Endothelial cell of umbilical vein (primary cell): ENCODE data around the gene SLC35F3. TPM values are rescaled to one million over a fixed set of nuclear protein-coding genes. Genes with fewer than 3 reads are reported as not detected.

Experiments
- BruUV-seq: library from RNA; stranded (reverse); fragments of 400-500 nt; replicated peaks from 2 replicates; lab custom pipeline; 2021; lab: Mats Ljungman, UMichigan
- CTCF ChIA-PET: fragments of 300-600, 350-600 bp; sonication (Branson Sonifier 250); formaldehyde crosslinking; loops from one replicate; lab custom pipeline; 2021; ENCODE audit warnings: antibody characterized with exemption, inconsistent platforms; lab: Charles Lee
- POLR2A ChIA-PET: fragments of 300-600, 350-600 bp; sonication (Branson Sonifier 250); formaldehyde crosslinking; loops from one replicate; lab custom pipeline; 2021; ENCODE audit warnings: antibody characterized with exemption, inconsistent platforms; lab: Charles Lee
- DNase-seq: peaks from one replicate; pipeline ENCODE4 v3.0.0-alpha.2; 2011; ENCODE audit warnings: low read depth, low spot score
- FAIRE-seq: peaks from 2 replicates; lab custom pipeline; 2011; peaks lifted over from hg19 to GRCh38; lab: Jason Lieb, UNC
- H2AFZ ChIP-seq: 2 replicates; pipeline ENCODE4 v1.6.0; 2012; ENCODE audit warnings: low read depth, low read length, control low read depth, inconsistent platforms
- H3K27ac ChIP-seq: 2 replicates; pipeline ENCODE4 v1.5.1; 2011; ENCODE audit warnings: low read depth, mild to moderate bottlenecking, control low read depth, low read length, moderate library complexity; ENCODE audit not compliant: insufficient read depth
- H3K27me3 ChIP-seq, 2 experiments: 2 replicates each; pipeline versions ENCODE4 v1.6.0 to v1.6.1; 2011; ENCODE audit warnings: low read length in 2 of 2, mixed read lengths in 1 of 2; ENCODE audit not compliant: control insufficient read depth in 2 of 2, insufficient read depth in 2 of 2
- H3K36me3 ChIP-seq, 2 experiments: 2 replicates in 1 of 2; 3 replicates in 1 of 2; pipeline ENCODE4 v1.5.1; 2011; ENCODE audit warnings: low read length in 2 of 2, mild to moderate bottlenecking in 1 of 2, moderate library complexity in 1 of 2; ENCODE audit not compliant: control insufficient read depth in 2 of 2, insufficient read depth in 2 of 2; ENCODE audit errors: extremely low read depth in 1 of 2
- H3K4me1 ChIP-seq: 3 replicates; pipeline ENCODE4 v1.5.1; 2011; ENCODE audit warnings: mild to moderate bottlenecking, low read length; ENCODE audit not compliant: control insufficient read depth, insufficient read depth; ENCODE audit errors: extremely low read depth
- H3K4me2 ChIP-seq: 2 replicates; pipeline ENCODE4 v1.6.1; 2011; ENCODE audit warnings: low read length, control low read depth, mixed read lengths; ENCODE audit not compliant: insufficient read depth
- H3K4me3 ChIP-seq, 3 experiments: fragments of 200-600 bp in 1 of 3; sonication (generic), shearing (Covaris generic) in 1 of 3; replicated peaks in 1 of 3; 2 replicates each; pipeline ENCODE4 v1.5.1; 2011 to 2016; ENCODE audit warnings: control low read depth in 3 of 3, low read length in 3 of 3, mild to moderate bottlenecking in 2 of 3, inconsistent platforms in 1 of 3, low read depth in 1 of 3, moderate library complexity in 1 of 3; ENCODE audit not compliant: insufficient read depth in 1 of 3
- H3K79me2 ChIP-seq: 2 replicates; pipeline ENCODE4 v1.6.0; 2012; ENCODE audit warnings: low read length, inconsistent platforms; ENCODE audit not compliant: control insufficient read depth, insufficient read depth
- H3K9ac ChIP-seq: replicated peaks from 2 replicates; pipeline ENCODE3; 2011; ENCODE audit warnings: low read length, control low read depth; ENCODE audit not compliant: insufficient read depth; ENCODE audit errors: extremely low read depth
- H3K9me1 ChIP-seq: replicated peaks from 3 replicates; pipeline ENCODE4 v1.6.0; 2011; ENCODE audit warnings: mild to moderate bottlenecking, low read length; ENCODE audit not compliant: control insufficient read depth, insufficient read depth; ENCODE audit errors: extremely low read depth
- H3K9me3 ChIP-seq: replicated peaks from 2 replicates; pipeline ENCODE4 v1.5.1; 2012; ENCODE audit warnings: low read length, inconsistent platforms; ENCODE audit not compliant: control insufficient read depth, insufficient read depth
- H4K20me1 ChIP-seq: replicated peaks from 2 replicates; pipeline ENCODE3; 2011; ENCODE audit warnings: mild to moderate bottlenecking, low read length; ENCODE audit not compliant: control insufficient read depth, insufficient read depth; ENCODE audit errors: extremely low read depth
- EZH2 ChIP-seq: IDR thresholded peaks from 2 replicates; pipeline ENCODE4 v1.6.1; 2012; ENCODE audit warnings: borderline replicate concordance, low read depth, mild to moderate bottlenecking, moderate library complexity, low read length, inconsistent platforms; ENCODE audit not compliant: severe bottlenecking
- FOS ChIP-seq: IDR thresholded peaks from 2 replicates; pipeline ENCODE4 v1.6.1; 2011; ENCODE audit warnings: mild to moderate bottlenecking, low read length, moderate library complexity, borderline replicate concordance; ENCODE audit not compliant: insufficient read depth
- GATA2 ChIP-seq: IDR thresholded peaks from 2 replicates; pipeline ENCODE4 v1.7.0; 2011; ENCODE audit warnings: low read depth, mild to moderate bottlenecking, moderate library complexity, mixed read lengths, low read length; ENCODE audit not compliant: insufficient read length, insufficient read depth
- JUN ChIP-seq: IDR thresholded peaks from 2 replicates; pipeline ENCODE4 v1.6.1; 2011; ENCODE audit warnings: borderline replicate concordance, low read depth; ENCODE audit not compliant: insufficient read length, insufficient read depth
- MAX ChIP-seq: IDR thresholded peaks from 2 replicates; pipeline ENCODE4 v1.6.1; 2011; ENCODE audit not compliant: insufficient read depth, insufficient read length
- MYC ChIP-seq: IDR thresholded peaks from one replicate; pipeline ENCODE4 v1.6.1; 2011; ENCODE audit warnings: mild to moderate bottlenecking, low read depth, low read length
- POLR2A ChIP-seq: IDR thresholded peaks from 2 replicates; pipeline ENCODE4 v1.6.1; 2012; ENCODE audit warnings: low read depth, mild to moderate bottlenecking, control low read depth, low read length
- POLR2AphosphoS5 ChIP-seq: IDR thresholded peaks from 2 replicates; pipeline ENCODE4 v1.6.1; 2012; ENCODE audit warnings: low read depth, mild to moderate bottlenecking, control low read depth, low read length, moderate library complexity; ENCODE audit not compliant: insufficient read depth
- dilution Hi-C: fragments of 300-500 bp; cut with MboI; formaldehyde crosslinking; loops from one replicate; pipeline ENCODE4 v1.15.0; 2019; ENCODE audit warnings: low sequenced_read_pairs; ENCODE audit not compliant: extremely low pct_ligation_motif_present
- intact Hi-C: fragments of 100-400 bp; cut with micrococcal nuclease; formaldehyde crosslinking; loops from one replicate; pipeline ENCODE4 v1.10.0; 2022
- polyA plus RNA-seq, 4 experiments: library from polyadenylated mRNA; depleted of rRNA in 3 of 4; stranded (reverse) in 3 of 4; unstranded in 1 of 4; fragments of >200 nt; gene quantifications; 2 replicates each; pipeline versions ENCODE4 v1.2.1 to v1.2.3, GENCODE V29; 2011 to 2012; ENCODE audit warnings: missing spikeins in 1 of 4
- total RNA-seq: library from RNA; stranded (reverse); gene quantifications from 2 replicates; pipeline ENCODE4 v1.2.3, GENCODE V29; 2021
- TF ChIP-seq, protein P1 (sequence below), 2 donors: IDR thresholded peaks; 1 replicate in 1 of 2; 2 replicates in 1 of 2; pipeline ENCODE4 v1.5.1; 2011; ENCODE audit warnings: low read length in 2 of 2, mild to moderate bottlenecking in 2 of 2, moderate library complexity in 2 of 2, control low read depth in 1 of 2, inconsistent platforms in 1 of 2, low read depth in 1 of 2; ENCODE audit not compliant: insufficient read depth in 1 of 2; ENCODE audit errors: extremely low read depth in 1 of 2

SLC35F3 gene
- total and polyA plus RNA-seq, 2 donors (not counting 3 experiments of a cell fraction or from before 2014, with no cell fraction given): not detected

- intact Hi-C loops (no loop called here), dilution Hi-C loops (no loop called here)
- H4K20me1 ChIP-seq: no peaks in the 10 kb centered on the region
- FAIRE-seq: no peak
- no peak overlapping the region for H3K4me2 ChIP-seq
- H3K27ac ChIP-seq: no peak overlapping the region
- H3K9me1 ChIP-seq: no peaks in the 10 kb centered on the region
- H3K36me3 ChIP-seq: no peaks in the 10 kb centered on the region
- no TSS peak for BruUV-seq
- no peak overlapping the region for H2AFZ ChIP-seq
- no peak overlapping the region for H3K9ac ChIP-seq
- H3K27me3 ChIP-seq: no peaks in the 10 kb centered on the region
- H3K4me3 ChIP-seq: no peak overlapping the region
- POLR2A ChIA-PET: interaction anchor here (0.6 kb wide), 1 partner anchor 61 kb away, joined by 3 read pairs; no protein-coding TSS in a partner anchor
- no peaks in the 10 kb centered on the region for H3K79me2 ChIP-seq
- CTCF ChIA-PET: no interaction called here
- TF ChIP-seq, protein P1, sequence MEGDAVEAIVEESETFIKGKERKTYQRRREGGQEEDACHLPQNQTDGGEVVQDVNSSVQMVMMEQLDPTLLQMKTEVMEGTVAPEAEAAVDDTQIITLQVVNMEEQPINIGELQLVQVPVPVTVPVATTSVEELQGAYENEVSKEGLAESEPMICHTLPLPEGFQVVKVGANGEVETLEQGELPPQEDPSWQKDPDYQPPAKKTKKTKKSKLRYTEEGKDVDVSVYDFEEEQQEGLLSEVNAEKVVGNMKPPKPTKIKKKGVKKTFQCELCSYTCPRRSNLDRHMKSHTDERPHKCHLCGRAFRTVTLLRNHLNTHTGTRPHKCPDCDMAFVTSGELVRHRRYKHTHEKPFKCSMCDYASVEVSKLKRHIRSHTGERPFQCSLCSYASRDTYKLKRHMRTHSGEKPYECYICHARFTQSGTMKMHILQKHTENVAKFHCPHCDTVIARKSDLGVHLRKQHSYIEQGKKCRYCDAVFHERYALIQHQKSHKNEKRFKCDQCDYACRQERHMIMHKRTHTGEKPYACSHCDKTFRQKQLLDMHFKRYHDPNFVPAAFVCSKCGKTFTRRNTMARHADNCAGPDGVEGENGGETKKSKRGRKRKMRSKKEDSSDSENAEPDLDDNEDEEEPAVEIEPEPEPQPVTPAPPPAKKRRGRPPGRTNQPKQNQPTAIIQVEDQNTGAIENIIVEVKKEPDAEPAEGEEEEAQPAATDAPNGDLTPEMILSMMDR (IDR thresholded peaks at IDR 0.05; ENCODE audit: extremely low read depth in 1 of 2, insufficient read depth in 1 of 2, low read depth in 1 of 2, low read length in 2 of 2): no peak
- no peak for TF ChIP-seq POLR2AphosphoS5
- no peak for TF ChIP-seq MAX
- no peak for TF ChIP-seq EZH2
- no peak for TF ChIP-seq GATA2
- no peak for TF ChIP-seq FOS
- TF ChIP-seq JUN: no peak
- no peak for TF ChIP-seq MYC
- no peak for TF ChIP-seq POLR2A
- no peaks in the 10 kb centered on the region for H3K9me3 ChIP-seq
- DNase-seq: no peak
- no peaks in the 10 kb centered on the region for H3K4me1 ChIP-seq
Observed at GRCh38 chr1:234135501-234135900, 231.0 kb downstream of the SLC35F3 start.
